C4-2B (cell line): ENCODE results near the gene CDC42BPA.

Experiments
- H3K27ac ChIP-seq: fragments of 450-650 bp; 2 replicates; pipeline ENCODE4 v1.5.1; 2017
- ZFX ChIP-seq: fragments of 450-650 bp; IDR thresholded peaks from 2 replicates; pipeline ENCODE4 v1.6.1; 2017
- TF ChIP-seq, protein P1 (sequence below): fragments of 450-650 bp; conservative IDR thresholded peaks from 2 replicates; pipeline ENCODE4 v1.5.1; 2017; ENCODE audit warnings: mild to moderate bottlenecking

Gene CDC42BPA

DNA sequence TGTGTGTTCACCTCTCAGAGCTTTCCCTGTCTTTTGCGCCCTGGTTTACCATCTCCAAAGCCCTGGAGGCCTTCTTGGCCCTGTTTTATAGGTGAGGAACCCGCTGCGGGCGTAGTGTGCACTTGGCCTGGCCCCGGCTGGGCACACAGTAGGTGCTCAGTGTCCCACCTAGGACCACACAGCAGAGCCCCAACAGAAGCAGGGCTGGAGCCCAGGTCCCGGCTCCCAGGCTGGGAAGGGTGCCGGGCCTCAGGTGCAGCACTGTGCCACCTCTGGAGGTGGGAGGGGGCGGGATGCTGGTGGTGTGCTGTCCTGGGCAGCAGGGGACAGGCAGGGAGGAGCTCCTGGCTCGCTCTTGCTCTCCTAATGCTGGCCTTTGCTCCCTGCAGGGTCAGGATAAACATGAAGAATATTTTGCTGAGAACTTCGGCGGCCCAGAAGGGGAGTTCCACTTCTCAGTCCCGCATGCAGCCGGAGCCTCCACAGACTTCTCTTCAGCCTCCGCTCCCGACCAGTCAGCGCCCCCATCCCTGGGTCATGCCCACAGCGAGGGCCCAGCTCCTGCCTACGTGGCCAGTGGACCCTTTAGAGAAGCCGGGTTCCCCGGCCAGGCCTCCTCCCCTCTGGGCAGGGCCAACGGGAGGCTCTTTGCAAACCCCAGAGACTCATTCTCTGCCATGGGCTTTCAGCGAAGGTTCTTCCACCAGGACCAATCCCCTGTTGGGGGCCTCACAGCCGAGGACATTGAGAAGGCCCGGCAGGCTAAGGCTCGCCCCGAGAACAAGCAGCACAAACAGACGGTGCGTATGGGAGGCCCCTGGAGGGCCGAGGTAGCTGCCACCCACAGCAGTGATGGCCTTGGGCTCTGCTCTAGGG lies 353.4 kb downstream of the CDC42BPA start:
- TF ChIP-seq ZFX, result no peak
- TF ChIP-seq, protein P1, sequence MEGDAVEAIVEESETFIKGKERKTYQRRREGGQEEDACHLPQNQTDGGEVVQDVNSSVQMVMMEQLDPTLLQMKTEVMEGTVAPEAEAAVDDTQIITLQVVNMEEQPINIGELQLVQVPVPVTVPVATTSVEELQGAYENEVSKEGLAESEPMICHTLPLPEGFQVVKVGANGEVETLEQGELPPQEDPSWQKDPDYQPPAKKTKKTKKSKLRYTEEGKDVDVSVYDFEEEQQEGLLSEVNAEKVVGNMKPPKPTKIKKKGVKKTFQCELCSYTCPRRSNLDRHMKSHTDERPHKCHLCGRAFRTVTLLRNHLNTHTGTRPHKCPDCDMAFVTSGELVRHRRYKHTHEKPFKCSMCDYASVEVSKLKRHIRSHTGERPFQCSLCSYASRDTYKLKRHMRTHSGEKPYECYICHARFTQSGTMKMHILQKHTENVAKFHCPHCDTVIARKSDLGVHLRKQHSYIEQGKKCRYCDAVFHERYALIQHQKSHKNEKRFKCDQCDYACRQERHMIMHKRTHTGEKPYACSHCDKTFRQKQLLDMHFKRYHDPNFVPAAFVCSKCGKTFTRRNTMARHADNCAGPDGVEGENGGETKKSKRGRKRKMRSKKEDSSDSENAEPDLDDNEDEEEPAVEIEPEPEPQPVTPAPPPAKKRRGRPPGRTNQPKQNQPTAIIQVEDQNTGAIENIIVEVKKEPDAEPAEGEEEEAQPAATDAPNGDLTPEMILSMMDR, result no peak
- no peak overlapping the region for H3K27ac ChIP-seq

DNA sequence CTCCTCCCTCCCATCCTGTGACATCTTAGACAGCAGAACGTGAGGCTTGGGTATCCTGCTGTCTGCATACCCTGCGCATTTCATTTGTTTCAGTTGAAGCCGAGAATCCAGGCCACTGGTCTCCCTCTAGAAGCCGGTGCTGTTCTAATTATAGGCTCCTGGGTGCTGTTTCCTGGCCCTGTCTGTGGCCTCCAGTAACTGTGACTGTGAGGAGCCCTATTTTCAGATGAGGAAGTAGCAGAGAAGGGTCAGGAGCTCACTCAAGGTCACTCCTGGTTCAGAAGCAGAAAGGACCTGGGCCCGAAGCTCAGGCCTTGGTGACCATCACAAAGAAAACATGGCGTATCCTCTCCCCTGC lies 354.2 kb downstream of the CDC42BPA start:
- TF ChIP-seq, protein P1, result no peak
- no peak for TF ChIP-seq ZFX

DNA sequence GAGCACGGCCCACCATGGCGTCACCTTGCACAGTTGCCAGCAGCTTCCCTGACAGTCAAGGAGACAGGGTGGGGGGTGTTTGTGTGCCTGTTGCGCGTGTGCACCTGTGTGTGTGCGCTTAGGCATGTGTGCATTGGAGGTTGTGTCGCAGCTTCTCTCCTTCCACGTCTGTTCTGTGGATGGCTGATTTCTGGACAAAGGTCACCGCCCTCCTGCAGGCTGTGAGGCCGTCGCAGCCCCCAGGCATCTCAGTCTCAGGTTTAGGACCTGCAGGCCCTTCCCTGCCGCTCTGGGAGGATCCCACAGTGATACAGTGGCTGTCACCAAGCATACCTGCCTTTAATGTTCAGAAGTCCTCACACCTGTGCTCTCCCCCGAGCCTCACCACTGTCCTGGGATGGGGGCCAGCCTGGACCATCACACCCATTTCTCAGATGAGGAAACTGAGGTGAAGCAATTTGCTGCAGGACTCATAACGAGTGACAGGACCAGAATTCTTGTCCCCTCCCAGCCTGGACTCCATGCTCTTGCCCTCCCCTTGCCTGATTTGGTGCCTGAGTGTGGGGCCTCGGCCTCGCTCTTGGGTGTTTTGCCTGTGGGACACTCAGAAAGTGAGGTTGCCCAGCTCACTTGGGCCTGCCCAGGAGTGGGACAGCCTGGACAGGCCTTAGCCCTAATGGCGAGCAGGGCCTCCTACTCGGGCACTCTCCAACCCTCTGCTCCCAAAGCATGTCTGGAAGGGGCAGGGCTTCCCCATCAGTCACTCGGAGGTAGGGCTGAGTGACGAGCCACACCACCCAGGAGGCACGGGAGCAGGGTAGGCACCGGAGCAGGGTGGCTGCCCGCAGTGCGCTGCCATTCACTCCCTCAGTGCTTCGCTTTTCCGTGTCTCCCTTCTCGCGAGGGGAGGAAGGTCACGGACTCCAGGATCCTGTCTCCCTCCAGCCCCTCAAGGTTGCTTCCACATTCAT lies 355.6 kb downstream of the CDC42BPA start:
- no peak overlapping the region for H3K27ac ChIP-seq
- TF ChIP-seq, protein P1, result no peak
- no peak for TF ChIP-seq ZFX

More for the DNA sequence above, 354.2 kb downstream of the CDC42BPA start:
- no peak overlapping the region for H3K27ac ChIP-seq

DNA sequence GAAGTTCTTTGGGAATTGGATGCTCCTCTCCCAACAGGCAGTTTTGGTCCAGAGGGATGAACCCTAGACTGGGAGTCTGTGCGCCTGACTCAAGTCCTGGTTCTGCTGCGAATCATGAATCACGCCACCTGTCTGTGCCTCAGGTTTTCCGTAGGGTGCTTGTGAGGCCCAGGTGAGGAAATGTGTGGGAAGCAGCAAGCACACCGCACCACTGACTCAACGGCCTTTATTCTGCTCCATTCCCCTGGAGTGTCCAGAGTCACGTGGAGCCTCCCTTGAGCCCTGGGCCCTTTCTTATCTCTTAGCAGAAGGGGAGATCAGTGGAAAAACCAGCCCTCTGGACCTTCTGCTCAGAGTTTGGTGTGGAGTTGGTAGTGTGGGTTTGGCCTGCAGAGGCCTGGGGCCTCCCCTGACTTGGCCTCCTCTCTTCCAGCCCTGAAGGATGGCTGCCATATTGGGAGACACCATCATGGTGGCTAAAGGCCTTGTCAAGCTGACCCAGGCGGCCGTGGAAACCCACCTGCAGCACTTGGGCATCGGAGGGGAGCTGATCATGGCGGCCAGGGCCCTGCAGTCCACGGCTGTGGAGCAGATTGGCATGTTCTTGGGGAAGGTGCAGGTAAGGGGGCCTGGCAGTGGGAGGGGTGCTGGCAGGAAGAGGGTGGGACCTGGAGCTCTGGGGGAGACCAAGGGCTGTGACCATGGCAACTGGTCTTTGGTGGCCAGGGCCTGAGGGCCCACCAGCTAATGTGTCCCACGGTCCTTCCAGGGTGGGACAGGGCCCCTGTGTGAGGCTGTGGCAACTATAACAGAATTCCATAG lies 357.1 kb downstream of the CDC42BPA start:
- TF ChIP-seq ZFX, result no peak
- TF ChIP-seq, protein P1, result no peak
- H3K27ac ChIP-seq, result no peak overlapping the region

DNA sequence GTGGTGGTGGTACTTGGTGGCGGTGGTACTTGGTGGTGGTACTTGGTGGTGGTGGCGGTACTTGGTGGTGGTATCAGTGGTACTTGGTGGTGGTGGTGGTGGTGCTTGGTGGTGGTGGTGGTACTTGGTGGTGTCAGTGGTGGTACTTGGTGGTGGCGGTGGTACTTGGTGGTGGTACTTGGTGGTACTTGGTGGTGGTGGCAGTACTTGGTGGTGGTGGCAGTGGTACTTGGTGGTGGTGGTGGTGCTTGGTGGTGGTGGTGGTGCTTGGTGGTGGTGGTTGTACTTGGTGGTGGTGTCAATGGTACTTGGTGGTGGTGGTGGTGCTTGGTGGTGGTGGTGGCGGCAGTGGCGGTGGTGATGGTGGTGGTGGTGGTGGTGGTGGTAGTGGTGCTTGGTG lies 358.0 kb downstream of the CDC42BPA start:
- TF ChIP-seq, protein P1, result no peak
- no peak for TF ChIP-seq ZFX
- no peak overlapping the region for H3K27ac ChIP-seq

DNA sequence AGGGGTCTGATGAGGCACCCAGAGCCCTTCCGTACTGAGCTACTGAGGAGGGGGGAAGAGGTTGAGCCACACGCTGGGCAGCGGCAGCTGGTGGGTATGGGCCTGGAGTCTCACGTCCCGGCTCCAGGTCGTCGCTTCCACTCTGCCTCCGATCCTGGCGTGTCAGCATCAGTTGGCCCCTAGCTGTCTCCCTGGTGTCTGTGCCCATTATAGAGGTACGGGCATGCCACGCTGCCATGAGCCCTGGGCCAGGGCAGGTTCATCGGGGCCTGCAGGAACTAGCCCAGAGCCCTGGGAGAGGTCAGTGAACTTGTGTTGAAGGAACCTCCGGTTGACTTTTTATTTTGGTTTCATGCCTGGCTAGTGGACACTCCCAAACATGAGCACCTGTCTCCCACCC lies 360.0 kb downstream of the CDC42BPA start:
- no peak for TF ChIP-seq ZFX
- TF ChIP-seq, protein P1, result no peak
- H3K27ac ChIP-seq, result no peak overlapping the region
